Naive thymus-derived CD8-positive, alpha-beta T cell (primary cell): ENCODE results near the gene RCBTB2. TPM values are rescaled to one million over a fixed set of nuclear protein-coding genes. Genes with fewer than 3 reads are reported as not detected.

Experiments used
- ATAC-seq, 2 donors: fragments of 150-1000 bp; cut with Tn5 transposase in 1 of 2; sonication (Bioruptor Pico), chemical (Tn5 transposase) in 1 of 2; 1 replicate in 1 of 2; 2 replicates in 1 of 2; pipeline ENCODE4 v1.10.0; 2021; ENCODE audit warnings: mild to moderate bottlenecking in 2 of 2, moderate library complexity in 2 of 2
- POLR2A ChIA-PET: fragments of 350-600 bp; sonication (Branson Sonifier 250); formaldehyde crosslinking; loops from one replicate; lab custom pipeline; 2021; ENCODE audit warnings: antibody characterized with exemption; lab: Charles Lee
- DNase-seq, 10 donors: peaks; one replicate each; pipeline versions ENCODE4 v3.0.0 to v3.0.0-alpha.2; 2020 to 2022
- H3K27ac Mint-ChIP-seq, 10 donors: one replicate each; pipeline ENCODE4 v1.8.0; 2020 to 2022; ENCODE audit warnings: mild to moderate bottlenecking in 10 of 10, mixed read lengths in 10 of 10, moderate library complexity in 4 of 10, inconsistent platforms in 1 of 10
- H3K27me3 Mint-ChIP-seq, 5 donors: one replicate each; pipeline ENCODE4 v1.8.0; 2021 to 2022; ENCODE audit warnings: mixed read lengths in 5 of 5
- H3K36me3 Mint-ChIP-seq, 3 donors: one replicate each; pipeline ENCODE4 v1.8.0; 2020 to 2022; ENCODE audit warnings: mixed read lengths in 3 of 3, mild to moderate bottlenecking in 2 of 3, inconsistent platforms in 1 of 3
- H3K4me1 Mint-ChIP-seq, 4 donors: one replicate each; pipeline ENCODE4 v1.8.0; 2021 to 2022; ENCODE audit warnings: mixed read lengths in 4 of 4
- H3K4me3 Mint-ChIP-seq, 10 donors: one replicate each; pipeline ENCODE4 v1.8.0; 2020 to 2022; ENCODE audit warnings: mild to moderate bottlenecking in 10 of 10, mixed read lengths in 10 of 10, moderate library complexity in 6 of 10, inconsistent platforms in 1 of 10
- H3K9me3 Mint-ChIP-seq, 9 donors: one replicate each; pipeline ENCODE4 v1.8.0; 2020 to 2022; ENCODE audit warnings: mixed read lengths in 9 of 9, mild to moderate bottlenecking in 3 of 9, inconsistent platforms in 1 of 9, moderate library complexity in 1 of 9
- polyA plus RNA-seq, 3 donors: library from polyadenylated mRNA; unstranded; fragments of 300-500 nt; fragmentation: Illumina TruSeq; gene quantifications; one replicate each; pipeline ENCODE4 v1.2.3, GENCODE V29; 2021
- total RNA-seq, 8 experiments: library from RNA in 2 of 8; stranded (reverse) in 2 of 8; gene quantifications; one replicate each; pipeline ENCODE4 v1.2.3 and lab custom pipeline; 2021 to 2026

Gene RCBTB2
- total and polyA plus RNA-seq, 5 experiments from 2014 or later: 6.3 to 17.6 (median 8.1) TPM

GRCh38 chr13:48539550-48539949, 6.7 kb upstream of the RCBTB2 start:
- POLR2A ChIA-PET: interaction anchor here (0.7 kb wide), 1 partner anchor 9 kb away, joined by 6 read pairs; no protein-coding TSS in a partner anchor
- Mint-ChIP-seq H3K27me3 (peaks cover 0 to 4% (median 0%) of the 10 kb centered on the region in 5 donors), H3K4me3 (no peak overlapping the region), H3K36me3 (no peaks in the 10 kb centered on the region), H3K4me1 (peaks cover 0 to 3% (median 0%) of the 10 kb centered on the region in 4 donors), H3K27ac (no peak overlapping the region), H3K9me3 (peaks cover 0 to 13% (median 0%) of the 10 kb centered on the region in 9 donors)
- DNase-seq (no peak), ATAC-seq (no peak)

- H3K9me3 Mint-ChIP-seq: peaks cover 0 to 13% (median 0%) of the 10 kb centered on the region in 9 donors
- POLR2A ChIA-PET: no interaction called here
- H3K4me1 Mint-ChIP-seq: peaks cover 3 to 17% (median 15%) of the 10 kb centered on the region in 4 donors
- DNase-seq (no peak), ATAC-seq (no peak)
- H3K27me3 Mint-ChIP-seq: peaks cover 0 to 3% (median 0%) of the 10 kb centered on the region in 5 donors
- H3K4me3 Mint-ChIP-seq: peak overlapping the region in 1 of 10 donors; percentile 8
- no peak overlapping the region for H3K27ac Mint-ChIP-seq
- H3K36me3 Mint-ChIP-seq: no peaks in the 10 kb centered on the region
These were observed 3.9 kb upstream of the RCBTB2 start for GRCh38 chr13:48536621-48537250.

- Mint-ChIP-seq H3K9me3 (peaks cover 0 to 13% (median 0%) of the 10 kb centered on the region in 9 donors), H3K4me3 (no peak overlapping the region), H3K27ac (peak overlapping the region in 1 of 10 donors; percentile 55), H3K4me1 (peaks cover 5 to 26% (median 22%) of the 10 kb centered on the region in 4 donors), H3K27me3 (peaks cover 0 to 3% (median 0%) of the 10 kb centered on the region in 5 donors), H3K36me3 (no peaks in the 10 kb centered on the region)
- DNase-seq (no peak), ATAC-seq (no peak)
- POLR2A ChIA-PET: interaction anchor here (0.6 kb wide), 1 partner anchor 257 kb away, joined by 3 read pairs; no protein-coding TSS in a partner anchor
These were observed 2.9 kb upstream of the RCBTB2 start for GRCh38 chr13:48535766-48536165.

- ATAC-seq: no peak
- Mint-ChIP-seq H3K4me1 (peaks cover 5 to 30% (median 22%) of the 10 kb centered on the region in 4 donors), H3K36me3 (no peaks in the 10 kb centered on the region), H3K9me3 (peaks cover 0 to 13% (median 0%) of the 10 kb centered on the region in 9 donors), H3K4me3 (peak overlapping the region in 2 of 10 donors; percentile 2 to 3), H3K27ac (peak overlapping the region in 5 of 10 donors; percentile 19 to 75 (median 55)), H3K27me3 (peaks cover 0 to 3% (median 0%) of the 10 kb centered on the region in 5 donors)
- DNase-seq: no peak
- POLR2A ChIA-PET: interaction anchor here (0.5 to 5.2 kb wide), 5 partner anchors 27 to 1260 kb away, joined by 3 to 69 read pairs (median 7); no protein-coding TSS in a partner anchor
These were observed 2.1 kb upstream of the RCBTB2 start for GRCh38 chr13:48534911-48535501.

- POLR2A ChIA-PET: interaction anchor here (0.6 to 5.2 kb wide), 7 partner anchors 9 to 1259 kb away, joined by 3 to 69 read pairs (median 4); no protein-coding TSS in a partner anchor
- Mint-ChIP-seq H3K36me3 (no peaks in the 10 kb centered on the region), H3K27me3 (peaks cover 0 to 3% (median 0%) of the 10 kb centered on the region in 5 donors), H3K27ac (peak overlapping the region in 9 of 10 donors; percentile 95 to 100 (median 99)), H3K4me3 (peak overlapping the region in 8 of 10 donors; percentile 86 to 99 (median 96)), H3K9me3 (peaks cover 0 to 13% (median 0%) of the 10 kb centered on the region in 9 donors), H3K4me1 (peaks cover 5 to 30% (median 22%) of the 10 kb centered on the region in 4 donors)
- DNase-seq: peak in 1 of 10 donors; percentile 2
- ATAC-seq: no peak
These were observed 1.2 kb upstream of the RCBTB2 start for GRCh38 chr13:48533961-48534600.

- Mint-ChIP-seq H3K27ac (peak overlapping the region; percentile 98 to 100 (median 99)), H3K27me3 (peaks cover 0 to 3% (median 0%) of the 10 kb centered on the region in 5 donors), H3K36me3 (no peaks in the 10 kb centered on the region), H3K4me3 (peak overlapping the region; percentile 89 to 99 (median 95)), H3K4me1 (peaks cover 5 to 39% (median 22%) of the 10 kb centered on the region in 4 donors), H3K9me3 (peaks cover 0 to 13% (median 0%) of the 10 kb centered on the region in 9 donors)
- peak; percentile 10 to 20 for ATAC-seq
- POLR2A ChIA-PET: interaction anchor here (0.6 to 5.2 kb wide), 28 partner anchors 10 to 1736 kb away, joined by 3 to 69 read pairs (median 4); partner anchors contain the start of genes KPNA3 and RB1
- DNase-seq: no peak
These were observed 699 bp downstream of the RCBTB2 start for GRCh38 chr13:48532256-48532505.

- ATAC-seq: no peak
- peak overlapping the region; percentile 89 to 99 (median 95) for H3K4me3 Mint-ChIP-seq
- H3K27me3 Mint-ChIP-seq: peaks cover 0 to 3% (median 0%) of the 10 kb centered on the region in 5 donors
- H3K4me1 Mint-ChIP-seq: peaks cover 5 to 39% (median 22%) of the 10 kb centered on the region in 4 donors
- peak overlapping the region; percentile 98 to 100 (median 99) for H3K27ac Mint-ChIP-seq
- no peaks in the 10 kb centered on the region for H3K36me3 Mint-ChIP-seq
- DNase-seq: peak in 1 of 10 donors; percentile 1
- peaks cover 0 to 9% (median 0%) of the 10 kb centered on the region in 9 donors for H3K9me3 Mint-ChIP-seq
- POLR2A ChIA-PET: interaction anchor here (0.5 to 5.2 kb wide), 18 partner anchors 10 to 1735 kb away, joined by 3 to 69 read pairs (median 6); partner anchors contain the start of genes KPNA3 and RB1
These were observed 1.2 kb downstream of the RCBTB2 start for GRCh38 chr13:48531416-48532255.

GRCh38 chr13:48530833-48531232, 2.0 kb downstream of the RCBTB2 start:
- Mint-ChIP-seq H3K36me3 (no peaks in the 10 kb centered on the region), H3K4me3 (peak overlapping the region in 6 of 10 donors; percentile 89 to 98 (median 94)), H3K27ac (peak overlapping the region in 8 of 10 donors; percentile 98 to 100 (median 99)), H3K4me1 (peaks cover 5 to 42% (median 22%) of the 10 kb centered on the region in 4 donors), H3K9me3 (peaks cover 0 to 4% (median 0%) of the 10 kb centered on the region in 9 donors), H3K27me3 (peaks cover 0 to 3% (median 0%) of the 10 kb centered on the region in 5 donors)
- no peak for DNase-seq
- no peak for ATAC-seq
- POLR2A ChIA-PET: interaction anchor here (0.5 to 5.2 kb wide), 4 partner anchors 23 to 404 kb away, joined by 3 to 69 read pairs (median 19); no protein-coding TSS in a partner anchor

- no peaks in the 10 kb centered on the region for H3K36me3 Mint-ChIP-seq
- peaks cover 0 to 3% (median 0%) of the 10 kb centered on the region in 5 donors for H3K27me3 Mint-ChIP-seq
- POLR2A ChIA-PET: interaction anchor here (0.6 kb wide), 1 partner anchor 9 kb away, joined by 7 read pairs; no protein-coding TSS in a partner anchor
- no peak for ATAC-seq
- DNase-seq: no peak
- H3K4me1 Mint-ChIP-seq: peaks cover 5 to 42% (median 19%) of the 10 kb centered on the region in 4 donors
- H3K4me3 Mint-ChIP-seq: no peak overlapping the region
- no peaks in the 10 kb centered on the region for H3K9me3 Mint-ChIP-seq
- no peak overlapping the region for H3K27ac Mint-ChIP-seq
These were observed 4.2 kb downstream of the RCBTB2 start for GRCh38 chr13:48528720-48529119.

- Mint-ChIP-seq H3K27ac (no peak overlapping the region), H3K4me1 (peaks cover 3 to 36% (median 13%) of the 10 kb centered on the region in 4 donors), H3K27me3 (peaks cover 0 to 3% (median 0%) of the 10 kb centered on the region in 5 donors), H3K9me3 (no peaks in the 10 kb centered on the region), H3K4me3 (no peak overlapping the region), H3K36me3 (no peaks in the 10 kb centered on the region)
- POLR2A ChIA-PET: no interaction called here
- ATAC-seq (no peak), DNase-seq (no peak)
These were observed 4.9 kb downstream of the RCBTB2 start for GRCh38 chr13:48527955-48528354.

GRCh38 chr13:48526286-48526685, 6.6 kb downstream of the RCBTB2 start:
- Mint-ChIP-seq H3K9me3 (no peaks in the 10 kb centered on the region), H3K27ac (peak overlapping the region in 2 of 10 donors; percentile 15 to 67), H3K36me3 (no peaks in the 10 kb centered on the region), H3K4me3 (no peak overlapping the region), H3K4me1 (peaks cover 0 to 25% (median 3%) of the 10 kb centered on the region in 4 donors), H3K27me3 (no peaks in the 10 kb centered on the region)
- ATAC-seq (no peak), DNase-seq (peak in 1 of 10 donors; percentile 23)
- POLR2A ChIA-PET: no interaction called here
